NK-92 (cell line): Measurements from ENCODE around the gene NTM.
"Not testable (repeated sequence)": the region's sequence is repeated elsewhere in the genome, so short reads cannot be mapped to it uniquely, and the experiment has no call there.

Experiments used
- DNase-seq: peaks from one replicate; lab custom pipeline; 2025; ENCODE audit not compliant: unreplicated experiment; lab: John Stamatoyannopoulos, UW

The NTM gene

DNA sequence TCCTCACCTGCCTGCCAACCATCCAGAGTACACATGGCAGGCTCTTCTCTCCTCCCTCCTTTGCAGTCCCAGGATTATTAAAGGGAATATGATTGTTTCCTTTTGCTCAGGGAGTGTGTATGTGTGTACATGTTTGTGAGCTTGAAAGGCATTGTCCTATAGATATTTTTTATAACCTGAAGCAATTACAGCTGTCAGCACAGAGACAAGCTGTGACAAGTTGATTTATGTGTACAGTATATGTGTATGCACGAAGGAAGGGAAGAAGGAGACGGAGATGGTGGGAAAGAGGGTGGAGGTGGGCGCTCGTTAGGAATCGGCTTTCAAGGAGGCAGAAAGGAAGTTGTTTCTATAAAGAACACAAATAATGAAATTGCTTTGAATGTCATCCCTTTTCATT, 537.0 kb downstream of the NTM start:
- DNase-seq: no peak

DNA sequence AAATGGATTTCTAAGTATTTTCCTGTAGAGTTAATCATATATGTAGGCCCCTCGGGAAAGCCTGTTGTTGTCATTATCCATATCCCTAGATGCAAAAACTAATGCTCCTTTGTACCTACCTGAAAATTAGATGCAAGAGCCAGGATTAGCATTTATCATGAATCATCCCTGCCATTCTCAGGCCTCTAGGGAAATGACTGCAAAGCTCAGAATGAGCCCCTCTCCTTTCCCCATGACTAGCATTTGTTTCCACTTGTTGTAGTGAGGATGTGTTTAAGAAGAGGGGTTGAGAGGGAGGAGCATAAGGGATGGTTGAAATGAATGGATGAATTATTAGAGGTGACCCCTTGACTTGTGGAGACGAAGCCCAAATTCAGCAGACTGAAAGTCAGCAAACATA, 537.9 kb downstream of the NTM start:
- no peak for DNase-seq

- no peak for DNase-seq
Observed at GRCh38 chr11:131909426-131910177, 539.2 kb downstream of the NTM start.

GRCh38 chr11:131910178-131910522, 539.7 kb downstream of the NTM start:
- no peak for DNase-seq

- no peak for DNase-seq
Observed at GRCh38 chr11:131910523-131911387, 540.3 kb downstream of the NTM start.

DNA sequence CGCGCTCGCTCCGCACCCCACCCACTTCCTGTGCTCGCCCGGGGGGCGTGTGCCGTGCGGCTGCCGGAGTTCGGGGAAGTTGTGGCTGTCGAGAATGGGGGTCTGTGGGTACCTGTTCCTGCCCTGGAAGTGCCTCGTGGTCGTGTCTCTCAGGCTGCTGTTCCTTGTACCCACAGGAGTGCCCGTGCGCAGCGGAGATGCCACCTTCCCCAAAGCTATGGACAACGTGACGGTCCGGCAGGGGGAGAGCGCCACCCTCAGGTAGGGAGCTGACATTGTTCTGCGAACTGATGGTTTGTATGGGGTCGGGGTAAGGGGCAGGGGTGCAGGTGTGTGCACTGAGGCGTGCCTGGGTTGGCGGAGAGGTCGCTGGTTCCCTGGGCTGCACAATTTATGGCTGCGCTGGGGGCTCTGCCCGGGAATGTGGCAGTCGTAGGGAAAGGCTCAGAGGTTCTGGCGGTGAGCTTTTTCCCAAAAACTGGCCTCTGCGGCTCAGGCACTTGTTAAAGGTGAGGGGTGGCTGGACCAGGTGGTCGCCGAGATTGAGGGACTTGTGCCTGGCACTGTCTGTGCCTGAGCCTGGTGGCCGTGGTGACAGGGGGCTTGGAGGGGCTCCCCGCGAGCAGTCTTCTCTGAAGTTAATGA, 541.1 kb downstream of the NTM start:
- not testable (repeated sequence) for DNase-seq

DNA sequence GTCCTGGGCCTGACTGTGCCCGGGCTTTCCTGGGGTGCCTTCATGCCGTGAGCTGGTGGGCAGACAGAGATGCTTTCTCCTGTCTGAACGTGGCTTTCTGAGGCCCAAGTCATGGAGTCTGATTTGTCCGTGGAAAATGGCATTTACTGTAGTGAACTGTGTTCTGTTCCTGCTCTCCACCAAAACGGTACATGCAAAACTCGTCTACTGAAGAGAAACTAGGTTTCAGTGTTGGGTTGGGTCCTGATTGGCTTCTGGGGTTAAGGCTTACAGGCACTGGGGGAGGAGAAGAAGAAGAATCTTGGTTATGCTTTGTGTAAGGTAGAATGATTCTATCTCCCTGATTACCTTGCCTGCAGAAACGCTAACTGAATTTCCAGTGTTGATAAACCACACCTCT, 541.7 kb downstream of the NTM start:
- no peak for DNase-seq

DNA sequence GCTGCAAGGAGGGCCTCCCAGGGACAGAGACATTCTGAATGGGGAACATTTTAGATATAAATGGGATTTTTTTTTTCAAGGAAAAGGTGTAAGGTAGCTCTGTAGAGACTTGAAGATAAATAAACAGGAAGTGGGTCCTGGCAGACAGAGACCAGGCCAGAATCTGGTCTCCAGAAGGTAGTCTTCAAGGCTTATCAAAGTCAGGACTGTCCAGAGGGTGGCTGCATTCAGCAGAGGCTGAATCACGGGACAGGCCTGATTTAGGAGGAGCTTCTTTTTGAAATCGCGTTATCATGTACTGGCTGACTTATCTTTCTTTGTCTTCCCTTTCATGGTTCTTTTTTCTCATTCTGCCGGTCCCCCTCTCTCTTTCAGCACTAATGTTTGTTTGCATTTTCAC, 542.9 kb downstream of the NTM start:
- DNase-seq: no peak

- no peak for DNase-seq
Observed at GRCh38 chr11:131914361-131914774, 544.0 kb downstream of the NTM start.

DNA sequence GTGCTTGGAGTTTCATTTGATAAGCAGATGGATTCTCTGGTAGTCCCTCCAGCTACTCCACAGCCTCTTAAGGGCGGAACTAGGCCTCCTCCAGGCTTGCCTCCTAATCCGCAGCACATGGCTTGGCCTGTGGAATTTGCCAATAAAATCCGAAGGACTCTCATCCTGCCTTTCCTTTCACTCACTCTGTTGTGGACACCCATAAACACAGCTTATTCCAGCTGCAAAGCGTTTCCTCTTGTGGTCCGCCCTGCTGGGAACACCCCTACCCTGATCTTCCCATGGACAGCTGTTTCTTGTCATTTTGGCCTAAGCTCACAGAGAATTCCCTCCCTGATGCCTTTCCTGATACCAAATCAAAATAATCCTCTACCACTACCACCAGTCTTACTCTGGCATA, 546.2 kb downstream of the NTM start:
- DNase-seq: no peak

- DNase-seq: no peak
Observed at GRCh38 chr11:131917634-131918384, 547.4 kb downstream of the NTM start.

DNA sequence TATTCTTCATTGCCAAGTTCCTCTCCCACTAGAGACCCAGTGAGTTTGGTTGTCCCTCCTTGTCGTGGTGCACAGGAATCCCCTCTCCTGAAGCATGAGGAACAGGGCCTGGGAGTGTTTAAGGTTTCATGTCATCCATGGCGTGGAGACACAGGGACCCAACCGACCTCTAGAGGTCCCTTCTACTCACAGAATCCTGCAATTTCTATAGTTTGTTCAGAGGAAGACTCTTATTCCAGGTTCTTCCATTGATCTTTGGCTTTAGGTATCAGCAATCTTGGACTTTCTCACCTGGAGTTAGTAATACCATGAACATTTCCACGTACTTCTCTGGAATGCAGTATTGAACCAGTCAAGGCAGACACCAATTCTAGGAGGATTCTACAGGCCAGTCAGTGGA, 548.2 kb downstream of the NTM start:
- no peak for DNase-seq

GRCh38 chr11:131922220-131922619, 551.8 kb downstream of the NTM start:
- DNase-seq: no peak

- no peak for DNase-seq
Observed at GRCh38 chr11:131923309-131923708, 552.9 kb downstream of the NTM start.

- DNase-seq: no peak
Observed at GRCh38 chr11:131924001-131924400, 553.6 kb downstream of the NTM start.

GRCh38 chr11:131924457-131925201, 554.2 kb downstream of the NTM start:
- DNase-seq: no peak

- DNase-seq: no peak
Observed at GRCh38 chr11:131925829-131926228, 555.4 kb downstream of the NTM start.

DNA sequence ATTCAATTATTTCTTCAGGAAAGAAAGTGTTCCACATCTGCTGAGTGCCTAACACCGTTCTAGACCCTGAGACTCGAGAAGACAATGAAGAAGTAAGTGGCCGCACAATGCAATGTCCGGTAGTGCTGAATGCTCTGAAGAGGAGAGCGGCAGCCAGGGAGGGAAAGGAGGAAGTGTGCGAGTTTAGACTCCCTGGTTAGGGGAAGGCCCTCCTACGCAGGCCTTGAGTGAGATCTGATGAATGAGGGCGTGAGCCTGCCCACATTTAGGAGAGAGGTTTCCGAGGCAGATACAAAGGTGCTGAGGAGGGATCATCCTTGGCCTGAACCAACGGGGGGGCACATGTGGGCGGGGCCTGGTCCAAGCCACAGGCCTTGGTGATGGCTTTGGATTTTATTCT, 558.6 kb downstream of the NTM start:
- DNase-seq: no peak

GRCh38 chr11:131932584-131933325, 562.3 kb downstream of the NTM start:
- DNase-seq: no peak

DNA sequence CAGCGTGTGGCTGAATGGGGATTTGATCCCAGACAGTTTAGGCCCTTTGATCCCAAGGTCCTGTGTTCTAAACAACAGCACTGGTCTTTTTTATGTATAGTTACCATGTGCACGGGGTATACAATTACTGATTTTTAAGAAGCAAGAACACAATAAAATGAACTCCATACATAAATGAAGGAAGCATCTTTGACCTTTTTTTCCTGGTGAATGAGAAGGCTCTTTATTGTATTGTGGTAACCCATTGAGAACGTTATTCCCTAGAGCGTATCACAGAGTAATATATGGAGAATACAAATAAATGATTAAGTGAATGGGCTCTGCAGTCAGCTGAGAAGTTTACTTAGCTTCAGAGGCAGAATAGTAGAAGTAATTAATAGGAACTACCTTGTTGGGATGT, 563.6 kb downstream of the NTM start:
- no peak for DNase-seq
